Natural killer cell (primary cell): ENCODE measurements around the gene OR4X1. TPM values are rescaled to one million over a fixed set of nuclear protein-coding genes. Genes with fewer than 3 reads are reported as not detected.
"Not testable (repeated sequence)": the region's sequence is repeated elsewhere in the genome, so short reads cannot be mapped to it uniquely, and the experiment has no call there.

ENCODE experiments used
- ATAC-seq, 3 donors: fragments of 150-1000 bp in 2 of 3; fragments of 200-7000 bp in 1 of 3; cut with Tn5 transposase; 1 replicate in 1 of 3; 2 replicates in 2 of 3; pipeline ENCODE4 v1.10.0; 2021; ENCODE audit warnings: mild to moderate bottlenecking in 2 of 3, moderate library complexity in 2 of 3
- DNase-seq, 2 donors: peaks; one replicate each; pipeline versions ENCODE4 v3.0.0 to v3.0.0-alpha.2; 2013 to 2021; ENCODE audit warnings: mixed read lengths in 1 of 2
- H3K27ac ChIP-seq: one replicate; pipeline ENCODE4 v1.5.1; 2013; ENCODE audit warnings: mild to moderate bottlenecking, low read length
- H3K27me3 ChIP-seq: one replicate; pipeline ENCODE4 v1.6.1; 2013; ENCODE audit warnings: low read length; ENCODE audit not compliant: control insufficient read depth, insufficient read depth
- H3K36me3 ChIP-seq: one replicate; pipeline ENCODE4 v1.6.1; 2013; ENCODE audit warnings: low read length; ENCODE audit not compliant: control insufficient read depth, insufficient read depth
- H3K4me1 ChIP-seq: one replicate; pipeline ENCODE4 v1.6.1; 2013; ENCODE audit warnings: low read length; ENCODE audit not compliant: control insufficient read depth, insufficient read depth
- H3K4me3 ChIP-seq: one replicate; pipeline ENCODE4 v1.5.1; 2013; ENCODE audit warnings: low read length
- H3K9me3 ChIP-seq: one replicate; pipeline ENCODE4 v1.6.1; 2013; ENCODE audit warnings: low read length; ENCODE audit not compliant: control insufficient read depth, insufficient read depth
- H3K27ac Mint-ChIP-seq, 2 donors: one replicate each; pipeline ENCODE4 v1.8.0; 2022; ENCODE audit warnings: mild to moderate bottlenecking in 2 of 2, mixed read lengths in 2 of 2, moderate library complexity in 1 of 2
- H3K27me3 Mint-ChIP-seq, 2 donors: one replicate each; pipeline ENCODE4 v1.8.0; 2022; ENCODE audit warnings: low read depth in 2 of 2, mixed read lengths in 2 of 2
- H3K36me3 Mint-ChIP-seq: one replicate; pipeline ENCODE4 v1.8.0; 2022; ENCODE audit warnings: mixed read lengths
- H3K4me1 Mint-ChIP-seq, 2 donors: one replicate each; pipeline ENCODE4 v1.8.0; 2022; ENCODE audit warnings: mixed read lengths in 2 of 2
- H3K4me3 Mint-ChIP-seq: one replicate; pipeline ENCODE4 v1.8.0; 2022; ENCODE audit warnings: mild to moderate bottlenecking, moderate library complexity, mixed read lengths
- H3K9me3 Mint-ChIP-seq, 2 donors: one replicate each; pipeline ENCODE4 v1.8.0; 2022; ENCODE audit warnings: mixed read lengths in 2 of 2
- CTCF ChIP-seq: fragments of 200-600 bp; IDR thresholded peaks from one replicate; pipeline ENCODE4 v1.8.0; 2022; ENCODE audit warnings: antibody characterized with exemption
- WGBS: methylation state at CpG from one replicate; pipeline ENCODE4 v1.1.7; 2013; ENCODE audit warnings: missing lambda C conversion rate; ENCODE audit not compliant: insufficient coverage; 5-methylcytosine and 5-hydroxymethylcytosine counted together
- intact Hi-C: fragments of 100-400 bp; cut with micrococcal nuclease; formaldehyde crosslinking; loops from one replicate; pipeline ENCODE4 v1.14.2; 2022
- total RNA-seq, 4 donors: library from RNA; stranded (reverse); fragments of 120-200 nt in 1 of 4; gene quantifications; one replicate each; pipeline versions ENCODE4 v1.2.3 to v1.2.4, GENCODE V29; 2013 to 2022

The OR4X1 gene, protein sequence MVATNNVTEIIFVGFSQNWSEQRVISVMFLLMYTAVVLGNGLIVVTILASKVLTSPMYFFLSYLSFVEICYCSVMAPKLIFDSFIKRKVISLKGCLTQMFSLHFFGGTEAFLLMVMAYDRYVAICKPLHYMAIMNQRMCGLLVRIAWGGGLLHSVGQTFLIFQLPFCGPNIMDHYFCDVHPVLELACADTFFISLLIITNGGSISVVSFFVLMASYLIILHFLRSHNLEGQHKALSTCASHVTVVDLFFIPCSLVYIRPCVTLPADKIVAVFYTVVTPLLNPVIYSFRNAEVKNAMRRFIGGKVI
- not detected for total RNA-seq
- not detected for total RNA-seq (2013)

DNA sequence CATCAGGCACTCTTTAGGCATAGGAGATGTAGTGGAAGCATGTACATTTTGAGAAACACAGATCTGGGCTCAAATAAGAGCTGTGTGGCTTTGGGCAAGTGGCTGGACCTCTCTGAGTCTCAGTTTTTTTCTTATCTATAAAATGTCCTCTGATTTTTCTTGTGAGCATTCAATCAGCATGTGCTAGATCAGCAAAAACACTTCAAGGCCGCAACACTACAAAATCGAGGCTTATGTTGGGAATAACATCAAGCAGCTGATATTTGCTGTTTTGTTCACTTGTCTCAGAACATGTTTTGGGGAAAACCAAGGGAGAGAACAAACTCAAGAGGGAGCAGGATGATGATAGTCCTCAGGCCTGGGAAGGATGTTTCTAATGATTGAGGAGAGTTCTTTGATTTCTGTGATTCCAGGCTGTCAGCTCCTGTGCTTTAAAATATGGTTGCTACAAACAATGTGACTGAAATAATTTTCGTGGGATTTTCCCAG, at the start of gene OR4X1:
OR4X1 (plus strand) TSS at position 439 of the 489 bp plus-strand sequence; CDS start at position 439, 0 bp downstream.
- no peaks in the 10 kb centered on the region for H3K36me3 Mint-ChIP-seq
- Histone ChIP-seq H3K4me3 (no peak within 1 kb of the TSS), H3K9me3 (no peaks in the 10 kb centered on the region), H3K27me3 (no peaks in the 10 kb centered on the region), H3K27ac (no peak within 1 kb of the TSS), H3K4me1 (no peaks in the 10 kb centered on the region), H3K36me3 (no peaks in the 10 kb centered on the region)
- ATAC-seq = no peak
- WGBS = 41% methylated on average over 3 of the region's 3 CpGs
- H3K4me1 Mint-ChIP-seq = no peaks in the 10 kb centered on the region
- H3K27me3 Mint-ChIP-seq = peaks cover 5 to 7% of the 10 kb centered on the region in 2 donors
- H3K27ac Mint-ChIP-seq = no peak within 1 kb of the TSS
- no peak within 1 kb of the TSS for H3K4me3 Mint-ChIP-seq
- no peak for DNase-seq
- no peaks in the 10 kb centered on the region for H3K9me3 Mint-ChIP-seq
- intact Hi-C loops = no loop called here
- TF ChIP-seq CTCF = no peak

DNA sequence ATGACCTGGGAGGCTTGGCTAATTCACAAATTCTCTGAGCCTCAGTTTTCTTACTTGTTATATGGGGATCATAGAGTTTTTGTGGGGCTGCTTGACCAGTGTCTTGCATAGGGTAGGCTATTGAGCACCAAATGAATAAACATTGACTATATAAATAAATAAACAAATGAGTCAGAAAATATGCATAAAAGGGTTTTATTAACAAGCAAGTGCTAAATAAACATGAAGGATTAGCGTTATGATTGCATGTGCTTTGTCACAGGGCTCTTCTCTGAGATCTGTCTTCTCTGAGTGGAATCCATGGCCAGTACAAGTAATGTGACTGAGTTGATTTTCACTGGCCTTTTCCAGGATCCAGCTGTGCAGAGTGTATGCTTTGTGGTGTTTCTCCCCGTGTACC, 47.2 kb upstream of the OR4X1 start, which contains the start of gene OR4B1:
OR4B1 (plus strand) TSS at position 301 of the 400 bp plus-strand sequence; CDS start at position 301, 0 bp downstream.
- DNase-seq = no peak
- no peak within 1 kb of the TSS for H3K27ac Mint-ChIP-seq
- ATAC-seq = no peak
- Histone ChIP-seq H3K27ac (no peak within 1 kb of the TSS), H3K27me3 (no peaks in the 10 kb centered on the region), H3K36me3 (no peaks in the 10 kb centered on the region), H3K9me3 (no peaks in the 10 kb centered on the region), H3K4me3 (no peak within 1 kb of the TSS), H3K4me1 (no peaks in the 10 kb centered on the region)
- peaks cover 6 to 18% of the 10 kb centered on the region in 2 donors for H3K27me3 Mint-ChIP-seq
- H3K36me3 Mint-ChIP-seq = no peaks in the 10 kb centered on the region
- no peaks in the 10 kb centered on the region for H3K9me3 Mint-ChIP-seq
- TF ChIP-seq CTCF = no peak
- 84% methylated on average over 2 of the region's 2 CpGs for WGBS
- H3K4me3 Mint-ChIP-seq = no peak within 1 kb of the TSS
- intact Hi-C loops = no loop called here
- H3K4me1 Mint-ChIP-seq = no peaks in the 10 kb centered on the region

GRCh38 chr11:48228761-48229160, 34.9 kb upstream of the OR4X1 start:
- no peaks in the 10 kb centered on the region for H3K36me3 Mint-ChIP-seq
- ATAC-seq (no peak), DNase-seq (no peak)
- peaks cover 6 to 14% of the 10 kb centered on the region in 2 donors for H3K27me3 Mint-ChIP-seq
- Histone ChIP-seq H3K9me3 (no peaks in the 10 kb centered on the region), H3K27me3 (no peaks in the 10 kb centered on the region), H3K4me1 (no peaks in the 10 kb centered on the region), H3K36me3 (no peaks in the 10 kb centered on the region), H3K27ac (no peak overlapping the region), H3K4me3 (no peak overlapping the region)
- no peaks in the 10 kb centered on the region for H3K4me1 Mint-ChIP-seq
- no peaks in the 10 kb centered on the region for H3K9me3 Mint-ChIP-seq
- intact Hi-C loops = no loop called here
- no peak overlapping the region for H3K27ac Mint-ChIP-seq
- 92% methylated on average over 18 of the region's 18 CpGs for WGBS
- TF ChIP-seq CTCF = no peak
- H3K4me3 Mint-ChIP-seq = no peak overlapping the region

DNA sequence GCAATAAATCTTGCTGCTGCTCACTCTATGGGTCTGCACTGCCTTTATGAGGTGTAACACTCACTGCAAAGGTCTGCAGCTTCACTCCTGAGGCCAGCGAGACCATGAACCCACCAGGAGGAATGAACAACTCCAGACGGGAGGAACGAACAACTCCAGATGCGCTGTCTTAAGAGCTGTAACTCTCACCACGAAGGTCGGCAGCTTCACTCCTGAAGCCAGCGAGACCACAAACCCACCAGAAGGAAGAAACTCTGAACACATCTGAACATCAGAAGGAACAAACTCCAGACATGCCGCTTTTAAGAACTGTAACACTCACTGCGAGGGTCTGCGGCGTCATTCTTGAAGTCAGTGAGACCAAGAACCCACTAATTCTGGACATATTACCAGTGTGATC, 33.6 kb upstream of the OR4X1 start:
- H3K36me3 ChIP-seq, H3K4me3 Mint-ChIP-seq, H3K27ac ChIP-seq, H3K9me3 ChIP-seq, H3K27me3 Mint-ChIP-seq, intact Hi-C loops, H3K4me1 Mint-ChIP-seq, H3K27me3 ChIP-seq, H3K36me3 Mint-ChIP-seq, H3K4me1 ChIP-seq, H3K4me3 ChIP-seq, H3K9me3 Mint-ChIP-seq, ATAC-seq, DNase-seq, H3K27ac Mint-ChIP-seq: not testable (repeated sequence)
- 92% methylated on average over 11 of the region's 11 CpGs for WGBS
